ENCODE measurements around the gene EIF3B.

GRCh38 chr7:2316578-2316977 is 38.0 kb upstream of the EIF3B start:
- TF ChIP-seq POLR2AphosphoS5 (IDR thresholded peaks at IDR 0.05) (no peak), CTCF (IDR thresholded peaks at IDR 0.05) (no peak), EP300 (IDR thresholded peaks at IDR 0.05) (no peak)
